SK-N-MC (cell line): ENCODE results near the gene PIAS2.
"Not testable (repeated sequence)": the region's sequence is repeated elsewhere in the genome, so short reads cannot be mapped to it uniquely, and the experiment has no call there.

Experiments
- DNase-seq: peaks from one replicate; pipeline ENCODE4 v3.0.0-alpha.2; 2011; ENCODE audit warnings: low read depth, low spot score
- H3K27ac ChIP-seq: fragments of 200-600 bp; sonication (generic); 2 replicates; pipeline ENCODE4 v1.5.1; 2016; ENCODE audit warnings: mixed run types
- H3K36me3 ChIP-seq: fragments of 200-600 bp; sonication (generic); 2 replicates; pipeline ENCODE4 v1.6.1; 2017; ENCODE audit warnings: antibody characterized with exemption, low read length, mixed read lengths; ENCODE audit not compliant: insufficient read depth
- H3K4me3 ChIP-seq: fragments of 200-600 bp; sonication (generic); 2 replicates; pipeline ENCODE4 v1.5.1; 2016
- H3K9ac ChIP-seq: fragments of 200-600 bp; sonication (generic); 2 replicates; pipeline ENCODE4 v1.8.0; 2017; ENCODE audit warnings: mixed run types, mixed read lengths; ENCODE audit not compliant: insufficient read length
- H3K9me3 ChIP-seq: fragments of 200-600 bp; sonication (generic); 2 replicates; pipeline ENCODE4 v1.6.1; 2017; ENCODE audit warnings: low read depth, mild to moderate bottlenecking, antibody characterized with exemption, low read length, moderate library complexity, mixed read lengths
- EZH2 ChIP-seq: fragments of 200-600 bp; sonication (generic); IDR thresholded peaks from one replicate; pipeline ENCODE4 v1.6.1; 2017; ENCODE audit warnings: antibody characterized with exemption
- FOXP2 ChIP-seq: optimal IDR thresholded peaks from 2 replicates; pipeline ENCODE3; 2011; ENCODE audit warnings: mild to moderate bottlenecking, moderate library complexity; ENCODE audit not compliant: insufficient read depth; ENCODE audit errors: extremely low read length, control extremely low read depth
- POLR2AphosphoS5 ChIP-seq: IDR thresholded peaks from 2 replicates; pipeline ENCODE4 v1.6.1; 2012; ENCODE audit warnings: mild to moderate bottlenecking, low read depth, low read length, borderline replicate concordance

Gene PIAS2

DNA sequence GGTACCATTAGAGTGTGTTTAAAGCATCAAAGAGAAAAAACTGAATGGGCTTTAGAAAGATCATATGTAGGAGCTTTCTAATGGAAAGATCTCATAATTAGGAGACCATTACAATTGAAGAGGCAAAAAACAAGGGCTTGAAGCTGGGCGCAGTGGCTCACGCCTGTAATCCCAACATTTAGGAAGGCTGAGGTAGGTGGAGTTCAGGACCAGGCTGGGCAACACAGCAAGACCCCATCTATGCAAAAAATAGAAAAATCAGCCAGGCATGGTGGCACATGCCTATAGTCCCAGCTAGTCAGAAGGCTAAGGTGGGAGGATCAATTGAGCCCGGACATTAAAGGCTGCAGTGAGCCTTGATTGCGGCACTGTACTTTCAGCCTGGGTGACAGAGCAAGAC, 59.0 kb downstream of the PIAS2 start:
- Histone ChIP-seq H3K27ac (no peak overlapping the region), H3K36me3 (peaks cover 4% of the 10 kb centered on the region; the same call in 1 of the 2 replicates)

DNA sequence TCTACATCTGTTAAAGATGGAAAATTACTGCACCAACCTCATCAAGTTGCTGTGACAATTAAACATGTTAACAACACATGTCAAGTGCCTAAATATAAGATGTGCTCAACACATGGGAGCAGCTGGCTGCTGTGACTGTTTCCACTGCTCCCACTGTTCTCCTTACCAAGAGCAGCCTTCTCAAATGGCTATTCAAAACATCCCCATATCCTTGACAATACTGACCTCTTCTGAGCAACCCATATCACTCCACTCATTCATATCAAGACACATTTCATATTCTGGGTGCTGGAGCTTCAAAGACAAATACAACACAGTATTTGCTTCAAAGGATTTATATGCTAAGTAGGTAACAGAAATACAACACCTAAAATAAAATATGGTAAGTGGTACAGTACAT, 60.3 kb downstream of the PIAS2 start:
- Histone ChIP-seq H3K27ac (no peak overlapping the region), H3K36me3 (peaks cover 4% of the 10 kb centered on the region; the same call in 1 of the 2 replicates), H3K9me3 (no peaks in the 10 kb centered on the region), H3K4me3 (no peak overlapping the region), H3K9ac (no peak overlapping the region)
- no peak for DNase-seq
- TF ChIP-seq POLR2AphosphoS5, result no peak
- TF ChIP-seq FOXP2, result no peak
- TF ChIP-seq EZH2, result no peak

More for the DNA sequence above, 59.0 kb downstream of the PIAS2 start:
- Histone ChIP-seq H3K9me3 (no peaks in the 10 kb centered on the region), H3K4me3 (no peak overlapping the region), H3K9ac (no peak overlapping the region)
- TF ChIP-seq FOXP2, result no peak
- TF ChIP-seq EZH2, result no peak
- TF ChIP-seq POLR2AphosphoS5, result no peak
- DNase-seq, result no peak

DNA sequence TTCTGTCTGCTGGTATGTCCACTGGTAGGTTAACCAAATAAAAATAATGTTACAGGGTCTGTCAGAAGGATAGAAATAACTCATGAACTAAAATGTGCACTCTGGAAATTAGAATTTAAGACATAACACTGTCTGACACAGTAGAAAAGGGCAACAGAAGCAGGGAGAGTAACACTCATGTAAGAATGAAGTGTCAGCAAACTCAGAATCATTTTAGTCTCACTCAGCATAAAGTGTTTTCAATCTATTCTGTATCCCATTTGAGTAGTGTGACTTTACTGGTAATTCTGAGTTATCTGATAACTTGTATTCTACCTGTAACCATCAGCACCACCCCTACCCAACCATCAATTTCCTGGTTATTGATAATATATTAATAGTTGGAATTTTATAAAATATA, 68.3 kb downstream of the PIAS2 start:
- TF ChIP-seq POLR2AphosphoS5, result no peak
- DNase-seq, result no peak

DNA sequence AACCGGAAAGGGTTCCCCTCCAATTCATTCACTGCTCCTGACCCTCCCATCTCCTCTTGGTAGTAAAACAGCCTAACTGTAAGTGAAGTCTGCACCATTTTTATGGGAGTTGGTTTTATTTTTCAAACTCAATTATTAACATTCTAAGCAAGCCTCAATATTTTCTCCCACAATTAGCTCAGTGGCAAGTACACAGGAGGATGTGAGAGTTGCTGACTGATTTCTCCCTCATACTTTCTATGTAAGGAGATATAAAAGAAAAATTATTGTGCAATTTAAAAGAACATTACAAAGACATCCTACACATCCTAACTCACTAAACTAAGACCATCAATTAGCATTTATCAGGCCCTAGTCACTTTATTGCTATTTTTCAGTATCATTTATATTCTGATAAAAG, 73.9 kb downstream of the PIAS2 start:
- no peak for DNase-seq
- H3K36me3 ChIP-seq, result peaks cover 10% of the 10 kb centered on the region; the same call in 1 of the 2 replicates
- no peak overlapping the region for H3K4me3 ChIP-seq
- no peak overlapping the region for H3K27ac ChIP-seq
- H3K9ac ChIP-seq, result no peak overlapping the region
- TF ChIP-seq FOXP2 (no peak), EZH2 (no peak), POLR2AphosphoS5 (no peak)
- no peaks in the 10 kb centered on the region for H3K9me3 ChIP-seq

More for the DNA sequence above, 68.3 kb downstream of the PIAS2 start:
- Histone ChIP-seq H3K36me3 (no peaks in the 10 kb centered on the region; the same call in 1 of the 2 replicates), H3K4me3 (no peak overlapping the region), H3K9ac (no peak overlapping the region), H3K27ac (no peak overlapping the region), H3K9me3 (no peaks in the 10 kb centered on the region)

DNA sequence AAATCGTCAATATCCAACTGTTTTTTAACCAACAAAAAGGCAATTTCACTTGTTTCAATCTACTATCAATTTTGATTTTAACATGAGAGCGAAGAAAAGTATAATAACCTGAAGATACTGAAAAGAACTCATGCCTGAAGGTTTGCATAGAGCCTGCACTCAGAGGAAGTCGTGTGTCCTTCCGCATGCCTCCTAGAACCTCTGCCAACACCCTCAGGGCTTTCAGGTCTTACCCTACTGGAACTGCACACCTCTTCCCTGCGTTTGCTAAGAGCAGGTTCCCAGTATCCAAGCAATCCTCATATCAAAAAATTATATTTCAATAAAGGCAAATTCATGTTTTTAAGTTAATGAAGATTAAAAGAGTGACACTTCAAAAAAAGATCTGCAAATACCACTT, 74.7 kb downstream of the PIAS2 start:
- Histone ChIP-seq H3K9ac (no peak overlapping the region), H3K9me3 (no peaks in the 10 kb centered on the region), H3K36me3 (peaks cover 10% of the 10 kb centered on the region; the same call in 1 of the 2 replicates), H3K4me3 (no peak overlapping the region), H3K27ac (no peak overlapping the region)
- no peak for DNase-seq
- TF ChIP-seq POLR2AphosphoS5, result no peak

DNA sequence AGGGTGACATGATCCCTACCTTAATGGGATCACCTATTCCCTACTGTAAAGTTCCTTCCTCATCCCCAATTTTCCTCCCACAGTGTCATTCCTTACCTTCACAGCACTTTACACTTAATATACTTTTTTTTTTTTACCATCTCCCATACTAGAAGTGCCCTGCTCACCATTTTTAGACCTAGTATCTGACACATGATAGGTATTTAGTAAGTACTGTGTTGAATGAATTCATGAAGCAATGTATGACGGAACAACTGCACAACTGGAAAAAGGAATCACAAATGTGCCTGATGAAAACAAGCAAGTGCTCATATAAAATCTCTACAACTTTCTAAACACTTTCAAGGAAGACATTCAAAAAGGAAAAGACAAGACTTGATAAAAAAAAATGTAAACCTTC, 83.4 kb downstream of the PIAS2 start:
- TF ChIP-seq FOXP2 (no peak), EZH2 (no peak)
- DNase-seq, result no peak
- Histone ChIP-seq H3K27ac (no peak overlapping the region), H3K4me3 (no peak overlapping the region), H3K36me3 (peaks cover 11% of the 10 kb centered on the region), H3K9ac (no peak overlapping the region), H3K9me3 (no peaks in the 10 kb centered on the region)

DNA sequence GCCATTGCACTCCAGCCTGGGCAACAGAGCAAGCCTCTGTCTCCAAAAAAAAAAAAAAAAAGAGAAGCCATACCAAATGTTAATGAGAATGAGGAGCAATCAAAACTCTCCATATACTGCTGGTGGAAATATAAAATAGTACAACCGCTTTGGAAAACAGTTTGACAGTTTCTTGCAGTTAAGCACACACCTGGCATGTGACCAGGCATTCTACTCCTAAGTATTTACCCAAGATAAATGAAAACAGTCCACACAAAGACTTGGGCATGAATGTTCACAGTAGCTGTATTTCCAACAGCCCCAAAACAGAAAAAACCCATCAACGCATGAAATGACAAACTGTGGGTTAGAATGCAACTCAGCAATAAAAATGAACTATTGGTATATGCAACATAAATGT, 84.5 kb downstream of the PIAS2 start:
- Histone ChIP-seq H3K9ac (no peak overlapping the region), H3K4me3 (no peak overlapping the region), H3K27ac (no peak overlapping the region), H3K36me3 (peaks cover 16% of the 10 kb centered on the region), H3K9me3 (no peaks in the 10 kb centered on the region)
- TF ChIP-seq POLR2AphosphoS5 (no peak), FOXP2 (no peak), EZH2 (no peak)
- DNase-seq, result no peak

DNA sequence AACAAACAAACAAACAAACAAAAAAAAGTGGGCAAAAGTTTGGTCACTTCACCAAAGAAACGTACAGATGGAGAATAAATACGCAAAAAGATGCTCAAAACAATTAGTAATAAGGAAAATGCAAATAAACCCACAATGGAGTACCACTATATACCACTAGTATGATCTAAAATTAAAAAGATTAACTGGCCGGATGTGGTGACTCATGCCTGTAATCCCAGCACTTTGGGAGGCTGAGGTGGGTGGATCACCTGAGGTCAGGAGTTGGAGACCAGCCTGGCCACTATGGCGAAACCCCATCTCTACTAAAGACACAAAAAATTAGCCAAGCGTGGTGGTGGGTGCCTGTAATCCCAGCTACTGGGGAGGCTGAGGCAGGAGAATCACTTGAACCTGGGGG, 84.9 kb downstream of the PIAS2 start:
- H3K36me3 ChIP-seq, result peaks cover 20% of the 10 kb centered on the region
- not testable (repeated sequence) for DNase-seq, H3K4me3 ChIP-seq, H3K27ac ChIP-seq, H3K9me3 ChIP-seq, H3K9ac ChIP-seq

DNA sequence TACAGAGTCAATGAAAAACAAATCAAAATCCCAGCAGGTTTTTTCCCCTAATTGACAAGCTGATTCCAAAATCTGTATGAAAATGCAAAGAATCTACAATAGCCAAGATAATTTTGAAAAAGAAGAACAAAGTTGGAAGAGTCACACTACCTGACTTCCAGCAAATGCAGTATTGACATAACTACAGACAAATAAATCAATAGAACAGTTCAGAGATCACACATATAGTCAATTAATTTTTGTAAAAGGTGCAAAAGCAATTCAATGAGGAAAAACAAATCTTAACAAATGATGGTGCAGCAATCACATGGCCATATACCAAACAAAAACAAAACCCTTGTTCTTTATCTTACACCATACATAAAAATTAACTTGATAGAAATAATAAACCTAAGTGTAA, 85.9 kb downstream of the PIAS2 start:
- no peak for TF ChIP-seq POLR2AphosphoS5
- no peak for TF ChIP-seq EZH2
- no peak for TF ChIP-seq FOXP2
- DNase-seq, result no peak
- Histone ChIP-seq H3K9me3 (no peaks in the 10 kb centered on the region), H3K9ac (no peak overlapping the region), H3K27ac (no peak overlapping the region), H3K4me3 (no peak overlapping the region), H3K36me3 (peaks cover 26% of the 10 kb centered on the region)

DNA sequence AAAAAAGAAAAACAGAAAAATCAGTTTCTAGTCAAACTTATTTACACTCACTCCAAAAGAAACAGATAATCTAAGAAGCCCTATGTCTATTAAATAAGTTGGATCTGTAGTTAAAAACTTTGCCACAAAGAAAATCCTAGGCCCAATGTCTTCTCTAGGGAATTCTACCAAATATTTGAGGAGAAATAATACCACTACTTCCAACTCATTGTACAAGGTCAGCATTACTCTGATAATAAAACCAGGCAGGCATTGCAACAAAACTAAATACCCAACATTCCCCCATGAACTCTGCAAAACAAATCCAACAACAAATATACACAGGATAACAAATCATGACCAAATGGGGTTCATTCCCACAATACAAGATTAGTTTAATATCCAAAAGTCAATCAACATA, 86.7 kb downstream of the PIAS2 start:
- Histone ChIP-seq H3K27ac (no peak overlapping the region), H3K4me3 (no peak overlapping the region), H3K9ac (no peak overlapping the region), H3K9me3 (no peaks in the 10 kb centered on the region), H3K36me3 (peaks cover 28% of the 10 kb centered on the region)
- no peak for TF ChIP-seq POLR2AphosphoS5
- no peak for TF ChIP-seq FOXP2
- no peak for TF ChIP-seq EZH2
- DNase-seq, result no peak
